ENCODE results near the gene SUSD3.

GRCh38 chr9:93054758-93055704 lies 3.5 kb upstream of the SUSD3 start:
- TF ChIP-seq CTCF (IDR thresholded peaks at IDR 0.05; ENCODE audit: low read depth, low read length): no peak
- no peak for TF ChIP-seq EZH2phosphoT487 (IDR thresholded peaks at IDR 0.05; ENCODE audit: low read depth)
